ENCODE data around the gene HHLA2.

Gene HHLA2

DNA sequence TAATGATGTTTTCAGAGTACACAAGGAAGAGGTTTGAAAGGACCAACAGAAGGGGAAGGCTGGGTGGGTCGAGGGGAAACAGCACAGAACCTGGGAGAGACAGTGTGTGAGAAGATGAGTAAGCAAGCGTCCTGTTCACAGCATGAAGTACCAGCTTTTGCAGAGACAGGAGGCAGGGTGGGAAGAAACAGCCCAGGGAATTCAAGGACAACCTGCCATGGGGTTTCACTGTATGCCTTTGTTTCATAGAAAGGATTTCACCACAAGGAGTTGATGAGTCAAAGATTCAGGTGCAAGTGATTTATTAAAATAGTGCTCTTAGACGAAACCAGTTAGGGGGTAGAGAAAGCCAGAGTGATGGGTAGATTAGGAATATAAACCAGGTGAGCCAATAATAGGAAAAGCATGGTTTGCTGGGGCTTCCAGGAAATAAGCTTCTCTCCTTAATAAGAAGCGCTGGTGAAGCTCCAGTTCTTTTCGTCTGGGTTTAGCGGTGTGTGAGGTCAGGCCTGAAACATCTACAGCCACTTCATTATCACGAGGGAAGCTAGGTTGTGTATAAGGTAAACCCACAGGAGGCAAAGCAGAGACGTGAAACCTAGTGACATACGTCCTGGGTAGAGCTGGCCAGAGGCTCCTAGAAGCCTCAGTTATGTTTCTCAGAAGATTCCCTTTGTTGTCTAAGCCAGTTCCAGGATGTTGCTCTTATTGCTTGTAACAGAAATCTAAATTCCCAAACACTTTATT, 3.9 kb downstream of the HHLA2 start:
- no peak for DNase-seq

DNA sequence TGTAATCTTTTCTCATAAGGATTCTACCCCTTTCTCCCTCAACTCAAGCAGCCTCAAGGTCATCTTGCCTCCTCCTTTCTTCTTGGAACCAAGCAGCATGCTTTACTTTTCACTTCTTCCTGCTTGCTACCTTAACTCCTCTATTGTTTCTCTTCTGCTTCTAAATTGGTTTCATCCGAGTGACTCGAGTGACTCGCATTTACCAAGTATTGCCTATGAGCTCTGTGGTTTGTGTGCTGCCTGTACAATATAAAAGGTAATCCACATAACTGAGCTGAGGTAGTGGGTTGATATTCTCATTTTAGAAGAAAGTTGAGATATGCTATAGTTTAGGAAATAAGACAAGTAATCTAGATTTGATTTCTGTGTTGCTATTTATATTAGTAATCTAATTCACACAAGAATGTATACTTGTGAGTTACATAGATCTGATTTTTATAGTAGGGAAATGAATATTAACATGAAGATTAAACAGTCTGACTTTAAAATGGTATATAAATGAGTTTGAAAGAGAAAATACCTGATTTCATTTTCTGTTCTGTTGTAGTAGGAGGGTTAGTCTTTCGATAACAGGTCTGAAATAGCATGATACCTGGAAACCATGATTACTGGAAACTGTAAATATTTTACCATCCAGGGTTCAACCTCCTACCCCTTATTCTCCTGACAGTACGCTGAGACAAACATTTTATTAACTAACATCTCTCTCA, 5.5 kb downstream of the HHLA2 start:
- peak; percentile 15 for DNase-seq

DNA sequence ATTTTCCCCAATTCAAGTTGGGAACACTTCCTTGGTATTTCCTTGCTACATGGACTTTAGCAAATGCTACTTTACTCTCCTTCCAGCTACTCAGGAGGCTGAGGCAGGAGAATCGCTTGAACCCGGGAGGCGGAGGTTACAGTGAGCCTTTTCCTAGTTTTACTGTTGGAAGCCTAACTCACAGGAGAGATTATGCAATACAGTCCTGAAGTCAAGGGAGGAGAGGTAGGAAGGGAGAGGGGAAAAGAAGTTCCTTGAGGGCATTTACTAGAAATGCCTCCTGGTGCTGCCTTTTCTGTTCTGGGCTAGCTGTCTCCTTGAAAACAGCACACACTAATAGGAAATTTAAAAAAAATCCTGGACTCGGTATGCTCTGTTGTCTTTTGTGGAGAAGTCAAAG, 6.2 kb downstream of the HHLA2 start:
- no peak for DNase-seq

DNA sequence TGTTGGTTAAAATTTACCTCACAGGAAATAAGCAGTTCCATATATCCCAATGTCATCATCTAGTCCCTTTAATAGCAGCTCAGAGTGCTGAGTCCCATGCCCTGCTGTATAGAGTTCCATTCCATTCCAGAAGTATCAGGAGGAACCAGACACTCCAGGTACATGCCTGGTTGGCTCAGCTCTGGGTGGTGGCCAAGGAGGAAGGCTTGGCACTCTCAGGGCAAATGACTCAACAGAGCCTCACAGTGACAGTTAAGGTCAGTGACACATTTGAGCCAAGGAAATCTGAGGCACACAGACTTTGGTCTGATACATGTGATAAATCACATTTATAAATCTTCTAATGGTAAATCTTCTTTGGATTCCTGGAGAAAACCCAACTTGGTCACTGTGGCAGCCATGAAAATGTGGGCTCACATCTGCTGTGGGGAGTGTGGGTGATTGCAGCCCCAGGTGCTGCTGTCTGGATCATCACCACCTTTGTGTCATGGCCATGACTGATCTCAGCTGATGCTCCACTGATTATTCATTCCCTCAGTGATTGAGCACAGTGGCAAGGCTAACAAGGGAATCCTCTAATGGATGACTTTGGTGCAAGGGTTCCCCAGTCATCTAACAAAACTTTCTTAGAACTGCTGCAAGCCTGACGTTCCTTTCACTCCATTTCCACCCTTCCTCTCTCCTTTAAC, 9.3 kb downstream of the HHLA2 start:
- no peak for DNase-seq

DNA sequence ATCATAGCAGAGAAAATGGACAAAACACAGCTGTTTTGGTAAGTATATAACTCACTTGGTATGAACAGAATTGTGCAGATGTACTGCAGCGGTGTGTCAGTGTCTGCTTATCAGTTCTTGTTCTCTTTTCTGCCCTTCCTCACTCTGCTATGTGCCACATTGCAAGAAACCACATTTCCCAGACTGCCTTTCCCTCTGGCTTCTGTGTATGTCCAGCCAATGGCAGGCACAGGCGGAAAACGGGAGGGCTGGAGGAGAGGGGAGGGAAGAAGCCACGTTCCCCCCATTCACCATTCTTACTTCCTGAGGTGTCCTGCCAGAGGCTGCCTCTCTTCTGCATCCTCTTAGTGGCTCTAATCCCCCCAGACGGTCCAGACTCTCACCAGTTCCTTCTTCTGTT, 15.4 kb downstream of the HHLA2 start:
- no peak for DNase-seq

DNA sequence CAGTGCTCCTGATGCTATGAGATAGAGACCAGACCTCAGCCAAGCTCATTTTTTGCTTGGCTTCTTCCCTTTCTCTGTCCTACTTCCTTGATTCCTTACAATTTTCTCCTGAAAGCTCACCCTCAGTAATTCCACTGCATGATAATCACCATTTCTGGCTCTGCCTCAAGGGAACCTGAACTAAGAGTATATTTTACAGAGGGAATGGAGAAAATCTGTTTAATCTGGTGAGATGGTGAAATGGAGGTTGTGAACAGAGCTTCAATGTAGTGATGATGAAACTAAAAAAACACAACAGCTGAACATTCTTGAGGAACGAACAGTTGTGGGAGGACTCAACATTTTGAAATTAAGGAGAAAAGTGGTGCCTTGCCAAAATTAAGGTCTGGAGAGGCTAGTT, 16.3 kb downstream of the HHLA2 start:
- DNase-seq: no peak

DNA sequence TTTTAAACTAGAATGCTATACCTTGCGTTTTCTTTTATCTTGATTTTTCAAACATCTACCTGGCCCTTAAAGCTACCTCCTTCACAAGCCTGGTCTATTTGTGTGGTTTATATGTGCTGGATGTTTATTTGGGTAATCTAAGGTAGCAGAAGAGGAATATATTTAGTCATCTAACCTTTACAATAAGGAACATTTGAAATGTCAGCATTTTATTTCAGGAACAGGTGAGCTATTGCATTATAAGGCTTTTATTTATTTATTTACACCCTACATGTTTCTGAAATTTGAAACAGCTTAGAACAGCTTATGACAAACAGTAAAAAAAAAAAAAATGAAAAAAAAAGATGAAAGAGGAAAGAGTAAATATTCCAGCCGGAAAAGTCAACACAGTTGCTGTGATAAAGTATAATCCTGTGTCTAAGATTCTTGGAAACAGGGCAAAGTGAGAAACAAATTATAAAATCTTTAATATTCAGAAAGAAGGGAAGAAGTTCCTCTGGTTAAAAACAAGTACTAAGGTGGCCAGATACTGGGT, 19.5 kb downstream of the HHLA2 start:
- no peak for DNase-seq

DNA sequence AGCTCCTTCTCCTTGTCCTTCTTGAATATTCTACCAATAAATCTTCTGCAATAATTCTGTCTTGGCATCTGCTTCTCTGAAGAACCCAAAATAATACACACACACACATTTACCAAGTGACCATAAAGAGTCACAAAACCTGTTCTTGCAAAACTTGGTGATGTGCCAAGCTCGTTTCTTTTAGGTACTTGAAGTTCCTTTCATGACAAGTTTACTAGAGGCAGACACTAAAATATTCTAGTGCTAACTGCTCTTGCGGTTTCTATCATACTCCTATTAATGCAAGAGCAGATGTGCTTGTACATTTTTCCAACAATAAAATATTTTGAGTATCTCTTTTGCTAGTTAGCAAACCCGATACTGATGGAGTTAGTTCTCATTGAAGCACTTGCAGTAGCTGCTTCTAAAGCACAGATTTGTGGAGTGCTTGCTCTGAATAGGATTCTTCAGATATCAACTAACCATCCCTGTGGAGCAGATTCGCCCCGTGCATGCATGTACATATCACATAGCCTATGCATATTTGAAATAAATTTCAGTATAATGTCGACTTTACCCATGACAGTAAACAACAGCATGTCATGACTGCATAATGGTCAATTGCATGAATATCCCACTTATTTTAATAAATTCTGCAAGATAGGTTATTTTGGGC, 23.2 kb downstream of the HHLA2 start:
- DNase-seq: no peak

DNA sequence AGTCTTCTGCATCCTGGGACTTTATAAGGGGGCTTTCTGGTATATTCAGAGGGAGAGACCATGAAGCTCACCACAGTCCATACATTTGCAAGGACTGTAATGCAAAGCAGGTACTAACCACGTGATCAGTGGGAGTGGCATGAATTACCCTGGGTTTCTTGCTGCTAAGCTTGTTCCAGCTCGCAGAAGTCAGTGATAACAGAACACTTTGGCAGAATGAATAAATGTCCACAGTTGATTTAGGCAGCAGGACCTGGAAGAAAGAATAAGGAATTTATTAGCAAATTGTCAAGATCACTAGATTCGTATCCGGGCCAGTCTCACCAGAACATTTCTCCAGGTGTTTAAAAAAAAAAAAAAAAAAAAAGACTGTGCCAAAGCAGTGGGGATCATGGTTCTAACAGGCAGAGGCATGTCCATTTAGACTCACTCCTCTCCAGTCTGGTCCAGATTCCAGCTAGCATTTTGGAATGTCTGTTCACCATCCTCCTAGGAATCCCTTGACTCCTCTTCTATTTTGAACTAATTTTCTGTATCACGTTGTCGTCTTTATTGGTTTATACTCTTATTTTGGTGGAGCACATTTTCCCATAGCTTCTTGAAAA, 24.5 kb downstream of the HHLA2 start:
- no peak for DNase-seq

DNA sequence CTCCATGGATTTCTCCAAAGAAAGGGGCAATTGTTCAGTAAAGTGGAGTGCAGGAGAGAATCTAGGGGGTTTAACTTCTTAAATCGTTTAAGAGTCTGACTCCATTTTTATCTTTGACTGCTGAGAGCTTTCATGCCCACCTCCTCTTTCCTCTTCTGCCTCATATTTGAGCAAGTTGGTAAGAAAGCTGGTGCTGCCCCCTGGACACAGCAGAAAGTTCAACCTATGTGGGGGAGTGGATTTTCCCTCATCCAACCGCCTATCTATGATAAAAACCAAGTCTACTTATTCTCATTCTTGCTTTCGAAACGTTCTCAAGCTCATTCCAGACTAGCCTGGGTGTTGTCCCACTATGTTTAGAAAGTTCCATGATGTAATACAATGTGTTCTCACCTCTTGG, 26.0 kb downstream of the HHLA2 start:
- DNase-seq: no peak

DNA sequence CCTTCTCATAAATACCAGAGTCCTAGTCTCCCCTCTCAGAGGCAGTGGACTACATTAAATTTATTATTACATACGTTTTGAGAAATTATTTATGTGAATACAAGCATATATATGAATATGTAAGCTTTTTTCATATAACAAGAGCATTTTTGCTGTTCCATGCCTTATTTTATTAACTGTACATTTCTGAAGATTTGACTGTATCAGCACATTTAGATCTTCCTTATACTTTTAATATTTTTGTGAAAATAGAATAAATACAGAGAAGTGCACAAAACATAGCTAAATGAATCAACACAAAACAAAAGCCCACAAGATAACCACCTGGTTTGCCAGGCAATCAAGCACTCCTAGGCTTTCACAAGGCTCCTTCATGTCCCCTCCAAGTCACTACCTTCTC, 27.8 kb downstream of the HHLA2 start:
- DNase-seq: no peak

DNA sequence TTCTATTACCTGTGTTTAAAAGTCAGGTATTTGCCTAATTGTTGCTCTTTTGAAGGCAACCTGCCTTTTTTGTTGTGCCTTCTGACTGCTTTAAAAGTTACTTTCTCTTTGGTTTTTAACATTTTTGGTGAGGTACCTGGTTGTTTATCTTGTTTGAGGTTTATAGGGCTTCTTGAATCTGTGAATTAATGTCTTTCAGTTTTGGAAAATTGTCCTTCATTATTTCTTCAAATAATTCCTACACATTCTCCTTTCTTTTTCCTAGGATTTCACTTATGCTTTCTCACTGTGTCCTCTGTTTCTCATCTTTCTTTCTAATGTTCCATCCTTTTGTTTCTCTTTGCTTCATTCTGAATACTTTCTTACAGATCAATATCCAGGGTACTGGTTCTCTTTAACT, 30.8 kb downstream of the HHLA2 start:
- no peak for DNase-seq

DNA sequence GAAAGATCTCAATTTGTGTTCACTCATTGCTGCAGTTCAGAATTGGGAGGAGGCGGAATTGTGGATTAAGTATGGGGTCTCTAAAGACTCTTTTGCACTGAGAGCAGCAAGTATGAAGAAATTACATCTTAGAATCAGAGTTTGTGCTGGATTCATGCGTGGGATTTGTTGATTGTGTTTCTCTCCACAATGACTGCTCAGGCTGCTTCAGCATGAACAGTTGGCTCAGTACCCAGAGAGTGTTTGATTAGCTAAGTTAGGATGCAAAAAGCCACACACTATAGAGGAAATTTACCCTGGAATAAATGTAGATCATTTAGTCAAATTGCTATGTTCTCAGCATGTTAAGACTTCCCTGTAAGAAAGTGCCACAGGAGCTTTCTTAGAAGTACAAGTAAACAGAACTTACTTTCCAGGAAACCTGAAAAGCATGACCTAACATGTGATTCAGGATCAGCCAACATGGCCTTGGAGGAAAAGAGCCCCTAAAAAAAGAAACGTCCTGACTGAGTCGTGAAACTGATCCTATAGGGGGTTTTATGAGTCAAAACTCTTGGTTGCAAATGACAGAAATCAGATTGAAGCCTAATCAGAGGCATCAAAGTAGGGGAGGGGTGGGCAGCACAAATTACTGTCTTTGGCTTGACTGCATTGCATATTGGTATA, 32.6 kb downstream of the HHLA2 start:
- no peak for DNase-seq

DNA sequence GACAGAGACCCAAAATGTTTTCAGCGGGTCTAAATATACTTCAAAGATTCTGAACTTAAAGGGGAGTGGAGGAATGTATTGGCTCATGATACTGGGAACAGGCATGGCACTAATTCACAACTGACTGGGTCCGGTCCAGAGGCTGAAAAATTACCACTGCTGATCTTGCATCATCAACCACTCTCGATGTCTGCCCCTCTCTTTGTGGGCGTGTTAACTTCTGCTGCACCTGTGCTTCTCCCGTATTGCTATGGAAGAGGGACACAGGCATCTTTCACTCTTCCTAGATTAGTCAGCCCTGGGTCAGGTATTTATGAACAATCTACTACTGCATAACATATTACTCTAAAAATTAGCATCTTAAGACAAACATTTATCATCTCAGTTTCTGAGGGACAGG, 33.2 kb downstream of the HHLA2 start:
- DNase-seq: no peak

DNA sequence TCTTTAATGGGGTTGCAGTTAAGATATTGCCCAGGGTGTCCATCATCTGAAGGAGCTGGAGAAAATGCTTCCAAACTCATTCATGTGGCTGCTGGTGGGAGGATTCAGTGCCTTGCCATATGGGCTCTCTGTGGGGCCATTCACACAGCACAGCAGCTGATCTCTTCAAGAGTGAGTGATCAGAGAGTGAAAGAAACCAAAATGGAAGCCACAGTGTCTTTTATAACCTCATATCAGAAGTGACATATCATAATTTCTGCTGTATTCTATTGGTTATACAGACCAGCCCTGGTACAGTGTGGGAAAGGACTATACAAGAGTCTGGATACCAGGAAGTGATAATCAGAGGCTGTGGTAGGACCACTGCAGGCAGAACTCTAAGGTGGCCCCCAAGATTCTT, 33.6 kb downstream of the HHLA2 start:
- no peak for DNase-seq

DNA sequence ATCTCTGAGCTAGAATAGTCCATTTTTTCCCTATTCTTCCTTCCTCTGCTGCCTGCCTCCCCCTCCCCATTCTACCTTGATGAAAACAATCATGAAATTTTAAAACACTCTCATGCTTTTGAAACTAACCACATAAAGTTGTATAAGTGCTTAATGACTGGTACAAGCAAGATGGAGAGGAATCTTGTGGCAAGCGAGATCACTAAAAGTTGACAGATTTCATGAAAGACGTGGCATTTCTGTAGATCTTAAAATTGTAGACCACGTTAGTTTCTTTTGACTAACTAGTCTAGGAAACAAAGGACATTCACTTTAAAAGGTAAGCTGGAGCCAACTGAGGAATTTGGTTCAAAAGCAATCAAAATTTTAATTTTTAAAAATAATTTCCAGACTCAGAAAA, 35.4 kb downstream of the HHLA2 start:
- no peak for DNase-seq

DNA sequence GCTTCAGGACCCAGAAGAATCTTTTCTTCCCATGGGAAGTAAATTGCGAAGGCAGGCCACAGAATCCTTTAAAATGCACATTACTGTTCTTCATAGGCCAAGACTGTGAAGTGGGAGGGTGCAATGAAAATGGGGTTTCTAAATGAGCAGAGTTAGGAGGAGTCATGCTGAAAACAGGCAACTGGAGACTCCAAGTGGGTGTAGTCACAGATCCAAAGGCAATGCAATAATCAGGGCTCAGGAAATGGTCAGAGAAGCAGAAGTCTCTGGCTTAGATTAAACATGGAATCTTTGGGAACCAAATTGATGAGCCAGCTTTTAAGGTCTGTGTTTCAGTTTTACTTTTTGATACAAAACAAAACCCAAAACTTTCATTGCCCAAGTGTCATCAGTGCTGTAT, 37.6 kb downstream of the HHLA2 start:
- DNase-seq: no peak

DNA sequence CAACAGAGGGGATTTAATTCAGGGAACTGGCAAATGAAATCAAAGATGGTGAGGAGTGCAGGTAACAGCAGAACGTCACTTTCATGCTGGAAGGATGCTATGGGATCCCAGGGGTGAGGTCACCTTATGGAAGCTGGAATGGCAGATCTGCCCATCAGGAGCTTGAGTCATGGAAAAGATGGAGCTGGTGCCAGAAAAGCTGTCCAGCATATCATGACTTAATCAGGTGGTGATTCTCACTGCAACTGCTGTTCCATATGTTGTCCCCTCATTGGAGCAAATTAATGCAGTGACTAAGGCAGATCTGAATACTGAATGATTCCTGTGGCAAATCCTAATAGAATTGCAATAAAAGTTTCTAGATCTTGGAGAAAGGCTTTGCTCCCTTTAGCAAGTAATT, 38.4 kb downstream of the HHLA2 start:
- no peak for DNase-seq

DNA sequence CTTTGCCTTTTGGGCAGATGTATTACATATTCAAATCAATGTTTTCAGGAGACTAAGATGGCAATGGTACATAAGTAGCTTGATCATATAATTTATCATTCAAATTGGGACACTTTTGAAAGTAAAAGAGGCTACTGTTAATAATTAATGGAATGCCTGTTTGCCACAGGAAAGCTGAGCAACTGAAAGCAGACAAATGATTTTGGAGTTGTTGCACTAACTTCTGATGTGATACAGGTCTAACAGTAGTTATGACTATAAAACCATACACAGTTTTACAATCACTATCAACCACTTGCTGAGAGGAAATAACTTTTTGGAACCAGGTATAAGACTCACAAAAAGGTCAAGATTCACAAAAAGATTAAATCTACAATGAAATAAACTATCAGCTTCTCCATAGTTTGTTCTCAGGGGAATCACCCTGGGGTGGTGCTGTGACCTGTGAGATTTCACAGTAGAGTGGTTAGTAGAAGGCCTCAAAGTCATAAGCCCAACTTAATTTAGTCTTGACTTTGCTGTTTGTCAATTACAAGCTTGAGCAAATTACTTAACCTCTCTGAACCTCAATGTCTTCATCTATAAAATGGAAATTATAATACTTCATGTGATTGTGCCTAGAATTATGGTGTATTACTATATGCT, 42.7 kb downstream of the HHLA2 start:
- no peak for DNase-seq

DNA sequence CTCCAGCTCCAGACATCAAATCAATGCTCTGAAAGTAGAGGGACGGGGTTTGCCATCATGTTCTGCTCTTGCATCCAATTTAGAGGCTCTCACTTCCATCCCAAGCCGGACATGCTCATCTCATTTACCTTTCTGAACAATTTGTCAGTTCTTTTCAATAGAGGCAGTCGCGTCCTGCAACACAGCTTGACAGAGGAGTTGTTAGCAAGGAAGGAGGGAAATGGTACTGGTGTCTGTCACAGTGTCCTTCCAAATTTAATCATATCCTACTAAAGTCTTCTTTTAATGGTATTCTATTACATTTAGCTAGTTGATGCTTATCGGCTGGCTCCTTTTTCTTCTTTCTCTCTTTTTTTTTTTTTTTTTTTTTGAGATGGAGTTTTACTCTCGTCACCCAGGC, 45.6 kb downstream of the HHLA2 start:
- DNase-seq: no peak

DNA sequence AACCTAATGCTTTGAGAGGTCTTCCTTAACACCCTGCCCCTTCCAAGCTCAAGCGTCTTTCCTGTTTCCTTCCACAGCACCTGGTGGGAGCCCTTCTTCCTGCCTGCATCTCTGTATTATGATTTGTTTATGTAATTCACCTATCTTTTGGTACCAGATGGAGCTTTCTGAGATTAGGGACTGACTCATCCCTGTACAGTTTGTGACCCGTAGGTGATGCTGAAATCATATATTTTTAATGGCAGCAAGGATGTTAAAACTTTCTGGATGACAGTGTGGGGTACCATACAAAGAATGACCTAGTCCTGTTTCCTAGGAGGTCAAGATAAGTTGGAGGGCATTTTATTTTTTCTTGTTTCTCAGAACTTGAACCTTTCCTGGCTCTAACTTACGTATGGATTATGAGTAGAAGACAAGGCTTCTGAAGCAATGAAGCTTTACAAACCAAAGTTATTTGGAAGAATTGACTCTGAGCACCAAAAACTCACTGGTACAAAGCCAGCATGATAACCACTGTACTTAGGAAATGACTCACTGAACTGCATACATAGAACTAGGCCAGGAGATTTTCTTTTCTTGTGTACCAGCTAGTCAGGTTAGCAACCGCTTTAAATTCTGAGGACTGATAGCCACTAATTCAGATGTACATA, 46.6 kb downstream of the HHLA2 start:
- DNase-seq: no peak

All from stimulated activated CD4-positive, alpha-beta T cell treated with anti-CD3 and anti-CD28 coated beads, Interleukin-15, amount 100 ng/mL, for 24 hours (primary cell).